IPS-20b (cell line): Measurements from ENCODE around the gene LBH.
"Not testable (repeated sequence)": the region's sequence is repeated elsewhere in the genome, so short reads cannot be mapped to it uniquely, and the experiment has no call there.

Experiments
- H3K27ac ChIP-seq: one replicate; pipeline ENCODE4 v1.5.1; 2013; ENCODE audit warnings: low read length
- H3K27me3 ChIP-seq: 2 replicates; pipeline ENCODE4 v1.6.1; 2013; ENCODE audit warnings: mild to moderate bottlenecking, low read length, inconsistent platforms; ENCODE audit not compliant: insufficient read depth
- H3K36me3 ChIP-seq: 2 replicates; pipeline ENCODE4 v1.6.1; 2013; ENCODE audit warnings: low read depth, mild to moderate bottlenecking, inconsistent platforms, low read length, moderate library complexity; ENCODE audit not compliant: insufficient read depth
- H3K4me1 ChIP-seq: 2 replicates; pipeline ENCODE4 v1.6.1; 2013; ENCODE audit warnings: mild to moderate bottlenecking, control low read depth, inconsistent platforms, low read length, moderate library complexity; ENCODE audit not compliant: insufficient read depth
- H3K4me3 ChIP-seq: 2 replicates; pipeline ENCODE4 v1.5.1; 2013; ENCODE audit warnings: mild to moderate bottlenecking, low read length, inconsistent platforms
- H3K9ac ChIP-seq: 2 replicates; pipeline ENCODE4 v1.6.1; 2013; ENCODE audit warnings: low read depth, mild to moderate bottlenecking, inconsistent platforms, low read length, moderate library complexity
- H3K9me3 ChIP-seq: 2 replicates; pipeline ENCODE4 v1.6.1; 2013; ENCODE audit warnings: mild to moderate bottlenecking, low read depth, low read length, inconsistent platforms; ENCODE audit not compliant: insufficient read depth

Gene LBH

GRCh38 chr2:30265052-30266015 is 34.0 kb downstream of the LBH start:
- Histone ChIP-seq H3K27ac (no peak overlapping the region), H3K9ac (no peak overlapping the region), H3K27me3 (no peaks in the 10 kb centered on the region), H3K36me3 (no peaks in the 10 kb centered on the region), H3K4me1 (no peaks in the 10 kb centered on the region), H3K4me3 (no peak overlapping the region), H3K9me3 (no peaks in the 10 kb centered on the region; the same call in 1 of the 2 replicates)

GRCh38 chr2:30266051-30266621 is 34.8 kb downstream of the LBH start:
- H3K36me3 ChIP-seq = no peaks in the 10 kb centered on the region
- no peaks in the 10 kb centered on the region for H3K4me1 ChIP-seq
- H3K4me3 ChIP-seq = no peak overlapping the region
- no peaks in the 10 kb centered on the region; the same call in 1 of the 2 replicates for H3K9me3 ChIP-seq
- H3K27ac ChIP-seq = no peak overlapping the region
- no peaks in the 10 kb centered on the region for H3K27me3 ChIP-seq
- H3K9ac ChIP-seq = no peak overlapping the region

DNA sequence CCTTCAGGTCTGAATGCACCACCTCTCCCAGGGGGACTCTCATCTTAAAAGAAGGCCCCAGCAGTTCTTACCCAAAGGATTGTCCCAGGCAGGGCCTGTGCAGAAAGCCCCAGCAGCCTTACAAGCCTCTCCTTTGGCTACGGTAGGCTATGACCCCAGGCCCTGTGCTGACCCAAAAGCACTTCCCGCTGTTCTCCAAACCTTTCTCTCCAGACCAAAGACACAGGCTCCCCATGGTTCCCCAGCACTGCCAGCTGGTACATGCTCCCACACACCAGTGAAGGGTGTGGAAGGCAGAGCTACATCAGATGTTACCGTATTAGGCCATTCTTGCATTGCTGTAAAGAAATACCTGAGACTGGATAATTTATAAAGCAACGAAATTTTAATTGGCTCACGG is 35.4 kb downstream of the LBH start:
- Histone ChIP-seq H3K4me1 (no peaks in the 10 kb centered on the region), H3K36me3 (no peaks in the 10 kb centered on the region), H3K9me3 (no peaks in the 10 kb centered on the region; the same call in 1 of the 2 replicates), H3K9ac (no peak overlapping the region), H3K27ac (no peak overlapping the region), H3K27me3 (no peaks in the 10 kb centered on the region), H3K4me3 (no peak overlapping the region)

- Histone ChIP-seq H3K36me3 (no peaks in the 10 kb centered on the region), H3K9me3 (no peaks in the 10 kb centered on the region), H3K9ac (no peak overlapping the region), H3K27ac (no peak overlapping the region), H3K4me1 (no peaks in the 10 kb centered on the region), H3K4me3 (no peak overlapping the region), H3K27me3 (no peaks in the 10 kb centered on the region)
Observed at GRCh38 chr2:30267161-30267975, 36.0 kb downstream of the LBH start.

- Histone ChIP-seq H3K27me3 (no peaks in the 10 kb centered on the region), H3K27ac (no peak overlapping the region), H3K36me3 (no peaks in the 10 kb centered on the region), H3K9ac (no peak overlapping the region), H3K4me1 (no peaks in the 10 kb centered on the region), H3K4me3 (no peak overlapping the region), H3K9me3 (no peaks in the 10 kb centered on the region)
Observed at GRCh38 chr2:30268296-30268871, 37.0 kb downstream of the LBH start.

DNA sequence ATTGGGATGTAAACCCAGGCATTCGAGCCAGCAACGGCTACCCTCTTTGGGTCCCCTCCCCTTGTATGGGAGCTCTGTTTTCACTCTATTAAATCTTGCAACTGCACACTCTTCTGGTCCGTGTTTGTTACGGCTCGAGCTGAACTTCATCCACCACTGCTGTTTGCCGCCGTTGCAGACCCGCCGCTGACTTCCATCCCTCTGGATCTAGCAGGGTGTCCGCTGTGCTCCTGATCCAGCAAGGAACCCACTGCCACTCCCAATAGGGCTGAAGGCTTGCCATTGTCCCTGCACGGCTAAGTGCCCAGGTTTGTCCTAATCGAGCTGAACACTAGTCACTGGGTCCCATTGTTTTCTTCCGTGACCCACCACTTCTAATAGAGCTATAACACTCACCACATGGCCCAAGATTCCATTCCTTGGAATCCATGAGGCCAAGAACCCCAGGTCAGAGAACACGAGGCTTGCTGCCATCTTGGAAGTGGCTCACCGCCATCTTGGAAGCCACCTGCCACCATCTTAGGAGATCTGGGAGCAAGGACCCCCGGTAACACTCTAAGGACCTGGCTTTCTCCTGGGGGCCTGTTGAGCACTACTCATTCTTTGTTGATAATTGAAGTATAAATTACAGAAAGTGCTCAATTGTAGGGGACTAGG is 37.9 kb downstream of the LBH start:
- H3K4me1 ChIP-seq, H3K36me3 ChIP-seq, H3K9ac ChIP-seq, H3K9me3 ChIP-seq, H3K27me3 ChIP-seq, H3K4me3 ChIP-seq, H3K27ac ChIP-seq: not testable (repeated sequence)

DNA sequence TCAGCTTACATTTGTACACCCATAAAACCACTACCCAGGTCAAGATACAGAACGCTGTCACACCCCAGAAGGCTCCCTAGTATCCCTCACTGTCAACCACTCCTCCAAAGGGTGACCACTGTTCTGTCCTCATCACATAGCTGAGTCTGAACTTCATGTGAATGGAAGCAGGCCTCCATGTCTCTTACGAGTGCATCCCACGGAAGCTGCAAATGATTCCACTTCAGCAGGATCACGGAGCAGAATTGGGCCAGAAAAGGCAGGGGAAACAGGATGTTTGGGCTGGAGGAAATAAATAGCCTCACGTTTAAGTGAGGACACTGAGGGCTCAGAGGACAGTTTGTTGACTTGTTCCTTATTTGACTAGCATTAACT is 38.4 kb downstream of the LBH start:
- Histone ChIP-seq H3K9ac (no peak overlapping the region), H3K4me3 (no peak overlapping the region), H3K27me3 (no peaks in the 10 kb centered on the region), H3K4me1 (no peaks in the 10 kb centered on the region), H3K36me3 (no peaks in the 10 kb centered on the region), H3K9me3 (no peaks in the 10 kb centered on the region), H3K27ac (no peak overlapping the region)

- Histone ChIP-seq H3K4me3 (no peak overlapping the region), H3K27me3 (no peaks in the 10 kb centered on the region), H3K4me1 (no peaks in the 10 kb centered on the region), H3K9me3 (no peaks in the 10 kb centered on the region), H3K9ac (no peak overlapping the region), H3K27ac (no peak overlapping the region), H3K36me3 (no peaks in the 10 kb centered on the region)
Observed at GRCh38 chr2:30270166-30270565, 38.8 kb downstream of the LBH start.

- no peaks in the 10 kb centered on the region for H3K9me3 ChIP-seq
- no peak overlapping the region for H3K9ac ChIP-seq
- H3K4me1 ChIP-seq = no peaks in the 10 kb centered on the region
- no peak overlapping the region for H3K27ac ChIP-seq
- no peaks in the 10 kb centered on the region for H3K27me3 ChIP-seq
- no peaks in the 10 kb centered on the region for H3K36me3 ChIP-seq
- H3K4me3 ChIP-seq = no peak overlapping the region
Observed at GRCh38 chr2:30271301-30271700, 40.0 kb downstream of the LBH start.

GRCh38 chr2:30272286-30272685 is 41.0 kb downstream of the LBH start:
- Histone ChIP-seq H3K9me3 (no peaks in the 10 kb centered on the region), H3K27ac (no peak overlapping the region), H3K4me1 (no peaks in the 10 kb centered on the region), H3K27me3 (no peaks in the 10 kb centered on the region), H3K36me3 (no peaks in the 10 kb centered on the region), H3K9ac (no peak overlapping the region), H3K4me3 (no peak overlapping the region)
